NK-92 (cell line): Measurements from ENCODE around the gene CAMSAP1.

Source experiments
- DNase-seq: peaks from one replicate; lab custom pipeline; 2025; ENCODE audit not compliant: unreplicated experiment; lab: John Stamatoyannopoulos, UW

The CAMSAP1 gene

DNA sequence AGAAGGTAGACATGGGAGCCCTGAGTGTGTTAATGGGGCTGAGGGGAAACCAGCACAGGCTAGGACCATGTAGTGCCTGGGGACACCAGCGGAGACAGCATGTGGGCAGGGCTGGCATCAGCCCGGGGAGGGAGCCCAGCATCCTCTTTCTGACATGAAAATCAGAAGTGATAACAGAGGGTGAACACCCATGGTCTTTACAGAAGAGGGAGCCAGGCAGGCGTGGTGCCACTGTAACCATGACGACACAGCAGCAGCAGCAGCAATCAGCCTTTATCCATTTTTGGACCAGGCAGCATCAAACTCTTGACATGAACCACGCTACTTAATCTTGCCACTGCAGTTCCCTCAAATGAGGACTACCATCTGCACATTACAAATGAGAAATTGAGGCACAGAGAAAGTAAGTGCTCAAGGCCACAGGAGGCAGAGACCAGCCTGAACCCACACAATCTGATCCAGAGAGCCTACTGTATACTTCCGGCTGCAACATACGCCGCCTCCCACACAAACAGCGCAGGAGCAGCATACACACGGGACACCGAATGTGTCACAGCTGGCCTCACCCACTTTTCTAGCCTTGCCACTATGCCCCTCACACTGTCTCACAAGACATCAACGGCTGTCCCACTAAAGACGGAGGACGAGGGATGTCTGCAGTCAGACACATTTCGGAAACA is 23.8 kb downstream of the CAMSAP1 start:
- DNase-seq = no peak

DNA sequence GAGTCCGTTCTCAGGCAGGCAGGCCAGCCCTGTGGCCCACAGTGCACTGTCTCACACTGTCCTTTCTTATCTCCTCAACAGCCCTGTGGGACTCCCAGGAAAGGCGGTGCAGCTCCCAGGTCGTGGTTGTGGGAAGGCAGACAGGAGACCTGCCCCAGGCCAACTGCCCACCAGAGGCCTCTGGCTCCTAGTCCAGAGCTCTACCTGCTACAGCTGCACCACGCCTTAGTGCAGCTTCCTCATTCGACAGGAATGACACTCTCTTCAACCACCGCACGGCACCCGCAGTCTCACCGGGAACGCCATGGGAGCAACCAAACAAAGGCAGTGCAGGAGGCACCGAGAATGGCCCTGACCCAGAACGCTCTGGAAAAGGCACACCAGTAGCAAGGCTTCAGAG is 25.3 kb downstream of the CAMSAP1 start:
- DNase-seq = no peak

DNA sequence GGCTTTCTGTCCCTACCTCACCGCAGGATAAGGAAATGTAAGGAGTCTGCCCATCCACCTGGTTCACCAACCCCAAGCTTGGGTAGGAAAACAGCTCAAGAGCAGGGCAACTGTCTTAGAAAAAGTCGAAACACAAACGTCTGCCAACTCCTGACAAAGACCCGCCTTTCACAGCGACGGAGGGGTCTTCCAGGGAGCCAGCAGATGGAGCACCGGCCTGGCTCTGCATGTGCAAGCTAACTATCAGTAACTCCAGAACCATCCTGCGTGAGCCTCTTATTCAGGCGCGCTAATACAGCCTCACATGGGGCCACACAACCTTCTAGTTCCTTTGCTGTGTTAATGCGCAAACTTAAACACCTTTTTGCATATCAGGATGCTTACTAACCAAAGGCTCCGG is 26.9 kb downstream of the CAMSAP1 start:
- DNase-seq = no peak

DNA sequence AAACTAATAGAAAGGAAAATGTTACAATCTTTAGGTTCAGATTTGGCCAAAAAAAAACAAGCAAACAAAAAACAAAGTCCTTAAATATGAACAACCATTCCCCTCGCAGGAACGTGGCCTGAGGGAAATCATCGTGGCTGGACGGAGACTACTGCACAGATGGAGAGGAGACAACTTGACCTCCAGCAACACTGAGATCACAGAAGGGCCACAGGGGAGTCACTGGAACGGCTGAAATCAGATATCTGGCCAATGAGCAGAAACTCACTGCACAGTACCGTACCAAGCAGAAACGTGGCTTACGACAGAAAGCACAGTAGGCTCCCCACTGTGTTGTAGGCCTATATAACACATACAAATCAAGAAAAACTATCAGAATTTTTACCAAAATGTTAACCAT is 27.7 kb downstream of the CAMSAP1 start:
- no peak for DNase-seq

DNA sequence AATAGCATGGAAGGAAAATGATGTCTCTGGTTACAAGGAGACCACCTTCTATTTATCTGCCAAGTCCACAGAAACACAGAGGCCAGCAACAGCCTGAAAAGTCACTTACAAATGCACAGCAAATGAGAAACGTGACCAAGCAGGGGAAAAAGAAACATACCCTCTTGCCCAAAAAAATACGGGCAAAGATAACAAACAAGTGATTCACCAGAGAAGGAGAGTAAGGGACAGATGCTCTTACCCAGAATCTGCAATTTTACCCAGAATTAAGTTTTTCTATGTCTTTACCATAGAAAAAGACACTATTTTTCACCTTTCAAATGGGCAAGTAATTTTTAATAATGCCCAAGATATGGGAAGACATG is 28.1 kb downstream of the CAMSAP1 start:
- no peak for DNase-seq

DNA sequence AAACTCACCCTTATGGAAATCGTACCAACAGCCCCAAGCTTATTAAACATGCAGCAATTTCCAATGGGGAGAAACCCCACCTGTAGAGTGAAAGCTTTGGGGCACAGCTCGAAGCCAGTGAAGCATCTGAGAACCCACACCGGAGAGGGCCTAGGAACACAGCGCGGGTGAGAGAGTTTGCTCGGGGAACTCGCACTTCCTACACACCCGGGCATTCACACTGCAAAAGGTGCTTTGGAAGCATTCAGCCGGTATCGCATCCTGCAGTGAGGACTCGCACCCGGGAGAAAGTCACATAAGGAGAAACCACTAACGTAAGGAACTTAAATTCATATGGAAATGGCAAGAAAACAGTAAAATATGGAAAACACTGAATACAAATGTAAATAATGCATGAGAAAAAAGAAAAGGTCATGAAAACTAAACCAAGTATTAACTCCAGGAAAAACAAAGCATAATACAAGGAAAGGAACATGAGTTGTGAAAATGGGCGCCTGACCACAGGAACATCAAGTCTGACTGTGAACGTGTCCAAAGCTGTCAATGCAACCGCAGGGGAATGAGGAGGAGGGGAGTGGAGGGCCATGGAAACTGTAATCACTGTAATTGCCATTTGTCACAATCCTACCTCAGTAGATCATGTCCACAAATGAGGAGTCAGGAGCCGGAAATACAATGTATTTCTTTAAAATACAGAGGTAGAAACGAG is 28.7 kb downstream of the CAMSAP1 start:
- DNase-seq = no peak

DNA sequence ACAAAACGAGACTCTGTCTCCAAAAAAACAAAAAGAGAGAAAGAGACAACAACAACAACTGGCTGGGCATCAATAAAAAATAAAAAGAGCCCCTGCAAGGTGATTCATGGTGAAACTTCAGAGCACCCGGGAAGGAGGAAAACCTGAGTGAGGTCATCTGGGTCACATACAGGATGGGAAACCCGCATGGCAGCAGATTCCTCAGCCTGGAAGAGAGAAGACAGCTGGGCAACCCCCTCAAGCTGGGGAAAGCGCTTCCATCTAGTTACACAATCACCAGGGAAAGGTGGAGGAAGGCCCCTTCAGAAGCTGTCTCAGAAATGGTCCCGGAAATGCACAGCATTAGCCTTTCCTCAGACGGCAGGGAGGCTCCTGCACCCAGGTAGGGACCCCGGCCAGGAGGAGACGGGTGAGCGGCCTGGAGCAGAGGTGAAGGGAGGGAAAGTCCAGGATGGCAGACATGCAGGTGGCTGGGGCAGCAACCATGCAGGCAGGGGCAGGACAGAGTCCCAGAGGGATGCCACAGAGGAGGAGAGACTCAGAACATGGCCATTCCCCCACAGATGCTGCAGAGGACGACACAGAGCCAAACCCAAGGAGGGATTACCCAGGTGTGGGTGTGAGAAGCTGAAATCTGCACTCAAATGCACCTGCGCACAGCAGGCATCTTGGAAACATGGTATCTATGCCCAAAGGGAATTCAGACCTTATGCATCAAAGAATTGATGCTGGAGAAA is 29.4 kb downstream of the CAMSAP1 start:
- DNase-seq = no peak

DNA sequence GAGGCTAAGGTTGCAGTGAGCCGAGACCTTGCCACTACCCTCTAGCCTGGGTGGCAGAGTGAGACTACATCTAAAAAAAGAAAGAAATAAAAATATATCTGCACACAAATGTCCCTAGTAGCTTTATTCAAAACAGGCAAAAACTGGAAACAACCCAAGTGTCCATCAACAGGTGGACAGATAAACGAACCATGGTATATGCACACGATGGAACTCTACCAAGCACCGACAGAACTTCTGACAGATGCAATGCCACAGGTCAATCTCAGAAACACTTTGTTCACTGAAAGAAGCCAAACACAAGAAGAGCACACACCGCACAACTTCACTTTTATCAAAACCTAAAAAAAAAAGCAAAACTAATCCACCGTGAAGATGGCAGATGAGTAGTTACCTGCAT is 30.4 kb downstream of the CAMSAP1 start:
- no peak for DNase-seq

DNA sequence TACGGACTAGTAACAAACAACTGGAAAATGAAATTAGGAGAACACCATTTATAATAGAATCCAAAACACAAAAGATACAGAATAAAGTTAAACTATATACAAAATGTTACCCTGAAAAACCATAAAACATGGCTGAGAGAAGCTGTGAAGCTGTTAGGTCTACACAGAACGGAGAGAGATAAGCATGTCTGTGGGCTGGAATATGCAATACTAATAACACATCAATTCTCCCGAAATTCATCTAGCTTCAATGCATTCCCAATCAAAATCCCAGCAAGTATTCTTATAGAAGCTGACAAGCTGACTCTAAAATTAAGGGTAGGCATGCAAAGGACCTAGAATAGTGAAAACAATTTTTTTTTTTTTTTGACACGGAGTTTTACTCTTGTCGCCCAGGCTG is 32.5 kb downstream of the CAMSAP1 start:
- no peak for DNase-seq

DNA sequence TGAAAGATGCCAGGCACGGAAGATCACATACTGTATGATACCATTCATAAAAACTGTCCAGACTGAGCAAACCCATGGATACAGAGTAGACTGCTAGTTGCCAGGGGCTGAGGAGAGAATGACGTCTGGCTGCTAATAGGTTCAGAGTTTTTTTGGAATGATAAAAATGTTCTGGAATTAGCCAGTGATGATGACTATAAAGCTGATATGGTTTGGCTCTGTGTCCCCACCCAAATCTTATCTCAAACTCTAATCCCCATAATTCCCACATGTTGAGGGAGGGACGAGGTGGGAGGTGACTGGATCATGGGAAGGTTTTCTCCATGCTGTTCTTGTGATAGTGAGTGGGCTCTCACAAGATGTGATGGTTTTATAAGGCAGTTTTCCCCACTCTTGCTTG is 37.4 kb downstream of the CAMSAP1 start:
- no peak for DNase-seq

DNA sequence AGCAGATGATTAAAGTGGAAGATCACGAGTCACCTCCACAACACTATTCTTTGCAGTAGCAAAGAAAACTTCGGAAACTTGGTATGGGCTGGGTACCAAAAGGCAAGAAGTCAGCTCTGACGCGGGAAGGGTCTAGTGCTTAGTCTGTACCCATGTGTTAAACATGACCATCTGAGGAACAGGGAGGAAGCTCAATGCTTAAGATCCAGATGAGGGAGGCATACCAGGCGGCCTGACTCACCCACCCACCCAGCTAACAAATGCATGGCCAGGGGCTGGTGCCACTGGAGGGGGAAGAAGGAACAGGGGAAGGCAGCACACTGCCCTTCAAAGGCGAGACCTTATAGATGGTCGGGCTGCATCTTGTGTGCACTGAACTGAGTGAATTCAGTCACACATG is 41.8 kb downstream of the CAMSAP1 start:
- no peak for DNase-seq

DNA sequence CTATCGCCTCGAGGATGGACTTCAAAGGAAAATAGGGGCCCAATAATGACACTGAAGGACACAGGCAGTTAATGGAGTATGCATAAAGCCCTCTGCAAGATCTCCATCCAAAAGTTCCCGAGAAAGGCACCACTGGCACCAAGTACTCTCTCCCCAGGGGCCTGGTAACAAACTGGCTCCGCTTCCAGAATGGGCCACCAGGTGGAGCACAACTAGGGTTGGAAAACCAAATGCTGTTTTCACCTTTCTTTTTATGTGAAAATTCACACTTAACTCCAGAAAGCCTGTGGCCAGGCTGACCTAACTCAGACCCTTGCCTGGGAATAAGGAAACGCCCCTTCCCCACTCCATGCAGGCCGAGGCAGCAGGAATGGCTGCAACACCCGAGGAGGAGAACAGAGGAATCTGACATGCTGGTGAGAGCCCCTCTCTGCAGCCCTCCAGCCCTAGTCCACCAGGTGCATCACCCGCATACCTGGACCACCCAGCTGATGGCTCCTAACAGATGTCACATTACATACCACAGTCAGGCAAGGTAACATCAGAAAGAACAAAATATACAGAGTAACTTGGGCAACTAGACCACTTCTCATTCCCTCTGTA is 42.8 kb downstream of the CAMSAP1 start:
- no peak for DNase-seq

DNA sequence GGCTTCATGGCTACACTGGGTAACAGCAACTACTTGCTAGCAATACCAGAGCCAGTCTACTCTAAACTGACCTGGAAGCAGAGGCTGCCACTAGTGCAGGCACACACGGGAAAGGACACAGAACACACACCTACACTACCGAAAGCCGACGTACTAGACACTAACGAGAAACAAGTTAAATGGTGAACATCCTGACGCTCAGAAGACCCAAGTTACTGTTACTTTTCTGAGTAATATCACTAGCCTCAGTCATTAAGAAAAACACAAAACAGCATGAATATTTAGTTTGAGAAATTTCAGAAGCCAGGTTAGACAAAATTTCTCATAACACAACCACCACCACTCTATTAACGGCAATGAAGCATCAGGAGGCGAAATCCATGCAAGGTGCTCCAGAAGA is 44.5 kb downstream of the CAMSAP1 start:
- DNase-seq = no peak

DNA sequence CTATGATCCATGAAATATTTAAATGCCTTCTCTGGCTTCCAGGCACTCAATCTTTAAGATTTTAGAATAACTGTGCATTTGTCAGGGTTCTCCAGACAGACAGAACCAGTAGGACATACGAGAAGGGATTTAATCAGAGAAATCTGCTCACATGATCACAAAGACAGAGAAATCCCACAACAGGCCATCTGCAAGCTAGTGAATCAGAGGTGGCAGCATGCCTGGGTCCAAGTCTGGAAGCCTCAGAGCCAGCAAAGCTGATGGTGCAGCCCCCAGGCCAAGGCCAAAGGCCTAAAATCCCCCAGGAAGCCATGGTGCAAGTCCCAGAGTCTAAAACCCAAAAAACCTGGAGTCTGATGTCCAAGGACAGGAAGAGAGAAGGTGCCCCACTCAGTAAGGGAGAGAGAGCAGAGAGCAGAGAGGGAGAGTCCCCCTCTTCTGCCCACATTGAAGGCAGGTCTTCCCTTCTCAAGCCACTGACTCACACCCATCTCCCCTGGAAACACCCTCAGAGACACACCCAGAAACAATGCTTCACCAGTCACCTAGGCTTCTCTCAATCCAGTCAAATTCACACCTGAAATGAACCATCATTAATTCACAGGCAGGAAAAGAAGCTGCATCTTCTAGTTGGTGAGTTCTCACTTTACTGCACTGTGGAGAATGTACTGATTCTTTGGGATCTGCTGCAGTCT is 48.7 kb downstream of the CAMSAP1 start:
- no peak for DNase-seq

DNA sequence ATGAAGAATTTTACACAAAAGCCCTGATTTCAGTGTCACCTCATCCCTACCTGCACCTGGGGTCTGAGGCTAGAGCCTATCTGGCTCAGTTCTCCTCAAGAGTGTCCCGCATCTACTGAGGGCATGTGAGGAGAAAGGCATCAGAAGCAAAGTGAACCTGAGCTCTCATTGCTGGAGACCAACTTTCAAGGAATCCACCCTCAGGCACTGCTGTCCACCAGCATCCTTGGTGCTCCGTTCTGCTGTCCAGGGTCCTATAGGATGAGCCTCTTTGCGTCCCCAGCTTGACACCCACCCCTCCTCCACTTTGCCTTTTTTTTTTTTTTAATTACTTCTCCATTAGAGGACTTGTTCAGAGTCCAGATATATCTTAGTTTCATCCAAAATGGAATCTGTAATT is 49.5 kb downstream of the CAMSAP1 start:
- no peak for DNase-seq

DNA sequence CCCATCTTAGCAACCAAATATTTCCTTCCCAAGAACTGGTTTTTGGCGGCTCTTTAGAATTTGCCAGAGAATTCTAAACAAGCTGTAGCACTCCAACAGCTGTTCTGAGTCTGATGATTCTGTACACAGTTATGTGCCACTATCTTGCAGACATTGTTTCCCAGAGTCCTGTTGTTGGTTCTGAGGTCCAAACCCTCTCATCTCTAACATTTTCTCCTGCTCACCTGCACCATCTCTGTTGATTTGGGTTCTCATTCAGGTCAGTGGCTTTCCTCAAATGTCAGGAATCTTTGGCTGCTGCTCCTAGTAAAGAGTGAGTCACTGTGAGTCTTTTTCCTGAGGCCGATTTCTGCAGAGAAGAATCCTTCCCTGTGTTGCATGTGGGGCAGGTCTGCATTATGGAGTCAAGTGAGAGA is 50.0 kb downstream of the CAMSAP1 start:
- DNase-seq = no peak

DNA sequence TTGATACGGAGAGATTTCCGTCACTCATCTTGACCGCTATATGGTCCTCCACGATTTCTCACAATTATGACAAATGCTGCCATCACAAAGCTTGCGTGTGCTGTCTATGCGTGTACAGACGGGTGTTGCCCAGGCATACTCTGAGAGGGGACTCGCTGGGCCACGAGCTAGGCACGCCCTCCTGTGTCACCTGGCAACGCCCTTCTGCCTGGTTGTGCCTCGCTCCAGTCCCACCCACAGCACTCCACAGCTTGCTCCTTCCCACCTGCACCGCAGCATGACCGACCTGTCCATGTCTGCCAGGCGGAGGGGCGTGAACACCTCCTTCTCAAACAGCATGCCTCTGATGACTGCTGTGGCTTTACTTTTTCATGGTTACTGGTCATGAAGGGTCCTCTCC is 55.6 kb downstream of the CAMSAP1 start:
- DNase-seq = no peak

DNA sequence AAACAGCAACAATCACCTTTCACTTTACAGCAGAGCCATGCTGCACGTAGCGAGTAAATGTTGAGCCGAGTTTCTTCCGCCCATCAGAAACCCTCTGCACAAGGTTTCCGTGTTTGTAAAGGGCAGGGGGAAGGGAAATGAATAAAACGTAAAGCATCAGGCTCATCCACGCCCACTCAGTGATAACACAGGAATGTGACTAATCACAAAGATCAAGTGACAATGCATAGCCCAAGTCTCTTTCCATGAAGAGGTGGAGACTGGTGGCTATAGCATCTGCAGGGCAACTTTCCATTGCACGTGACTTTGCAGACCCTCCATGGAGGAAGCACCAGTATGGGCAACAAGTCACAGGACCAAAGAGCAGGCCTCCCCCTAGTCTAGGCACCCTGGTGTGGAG is 56.6 kb downstream of the CAMSAP1 start:
- DNase-seq = no peak

DNA sequence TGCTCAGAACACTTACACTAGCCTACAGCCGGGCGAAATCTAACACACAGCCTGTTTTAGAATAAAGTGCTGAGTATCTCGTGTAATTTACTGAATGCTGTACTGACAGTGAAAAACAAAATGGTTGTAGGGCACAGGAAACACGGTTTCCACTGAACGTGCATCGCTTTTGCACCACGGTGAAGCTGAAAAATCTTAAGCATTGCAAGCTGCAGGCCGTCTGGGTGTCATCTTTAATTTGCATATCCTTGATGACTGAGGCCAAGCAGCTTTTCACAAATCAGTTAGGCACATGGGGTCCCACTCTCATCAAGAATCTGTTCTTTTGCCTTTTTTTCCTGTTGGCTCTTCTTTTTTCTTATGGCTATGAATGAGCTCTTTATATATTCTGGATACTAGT is 58.2 kb downstream of the CAMSAP1 start:
- no peak for DNase-seq

DNA sequence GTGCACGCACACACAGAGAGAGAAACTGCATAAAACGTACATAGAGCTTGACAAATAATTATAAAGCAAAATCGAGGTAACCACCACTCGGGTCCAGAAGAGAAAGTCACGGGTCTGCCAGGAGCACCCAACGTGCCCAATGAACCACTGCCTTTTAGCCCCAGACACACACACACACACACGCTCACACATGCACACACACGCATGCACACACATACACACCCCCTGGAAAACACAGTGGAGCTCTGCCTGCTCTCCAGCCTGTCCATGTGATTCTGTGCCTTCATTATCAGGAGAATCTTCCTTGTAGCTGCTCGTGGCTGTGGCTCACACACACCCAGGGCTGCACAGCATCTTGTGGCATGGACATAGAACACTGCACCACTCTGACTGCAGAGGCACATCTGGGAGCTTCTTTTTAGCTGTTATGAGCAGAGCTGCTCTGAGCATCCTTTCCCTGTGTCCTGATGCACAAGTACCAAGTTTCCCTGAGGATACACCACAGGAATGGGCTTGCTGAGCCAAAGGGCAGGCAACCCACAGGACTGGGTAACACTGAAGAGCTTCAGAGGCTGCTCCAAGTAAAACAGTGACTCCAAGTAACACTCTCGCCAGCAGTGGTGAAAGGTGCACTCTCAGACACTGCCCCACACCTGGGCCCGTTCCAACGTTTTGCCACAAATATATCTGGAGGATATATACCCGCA is 58.9 kb downstream of the CAMSAP1 start:
- DNase-seq = no peak

DNA sequence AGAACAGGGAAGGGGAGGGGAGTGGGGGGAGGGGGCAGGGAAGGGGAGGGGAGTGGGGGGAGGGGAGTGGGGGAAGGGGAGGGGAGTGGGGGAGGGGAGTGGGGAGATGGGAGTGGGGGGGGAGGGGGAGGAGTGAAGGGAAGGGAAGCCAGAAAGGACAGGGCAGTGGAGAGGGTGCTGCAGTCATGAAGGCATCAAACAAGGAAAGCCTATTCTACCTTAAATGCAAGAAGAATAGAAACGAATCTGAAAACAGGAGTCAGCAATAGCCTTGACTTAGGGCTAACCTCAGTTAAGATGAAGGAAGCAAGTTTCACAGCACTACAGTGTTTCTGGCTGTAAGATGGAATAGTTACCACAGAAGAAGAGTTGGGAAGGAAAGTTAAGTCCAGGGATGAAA is 59.5 kb downstream of the CAMSAP1 start:
- DNase-seq = no peak
